GM12891 (cell line): ENCODE measurements around the gene TNS3.

Experiments used
- DNase-seq: peaks from one replicate; pipeline ENCODE4 v3.0.0; 2011; ENCODE audit warnings: low spot score; ENCODE audit not compliant: insufficient read length
- FAIRE-seq: peaks from 2 replicates; lab custom pipeline; 2011; peaks lifted over from hg19 to GRCh38; lab: Jason Lieb, UNC
- PAX5 ChIP-seq: IDR thresholded peaks from 2 replicates; pipeline ENCODE4 v1.6.1; 2011; ENCODE audit warnings: low read length, moderate library complexity, mild to moderate bottlenecking; ENCODE audit not compliant: insufficient read depth, severe bottlenecking
- POLR2A ChIP-seq: IDR thresholded peaks from 2 replicates; pipeline ENCODE4 v1.6.1; 2011; ENCODE audit warnings: low read depth, low read length, control low read depth
- POLR2AphosphoS5 ChIP-seq: IDR thresholded peaks from 2 replicates; pipeline ENCODE4 v1.6.1; 2011; ENCODE audit warnings: low read depth, low read length, control low read depth
- POU2F2 ChIP-seq: IDR thresholded peaks from 2 replicates; pipeline ENCODE4 v1.6.1; 2011; ENCODE audit warnings: low read depth, mild to moderate bottlenecking, control low read depth, low read length, moderate library complexity
- SPI1 ChIP-seq: IDR thresholded peaks from 2 replicates; pipeline ENCODE4 v1.6.1; 2011; ENCODE audit warnings: low read depth, low read length, control low read depth
- TAF1 ChIP-seq: IDR thresholded peaks from 2 replicates; pipeline ENCODE4 v1.6.1; 2011; ENCODE audit warnings: low read depth, low read length, control low read depth

Gene TNS3

DNA sequence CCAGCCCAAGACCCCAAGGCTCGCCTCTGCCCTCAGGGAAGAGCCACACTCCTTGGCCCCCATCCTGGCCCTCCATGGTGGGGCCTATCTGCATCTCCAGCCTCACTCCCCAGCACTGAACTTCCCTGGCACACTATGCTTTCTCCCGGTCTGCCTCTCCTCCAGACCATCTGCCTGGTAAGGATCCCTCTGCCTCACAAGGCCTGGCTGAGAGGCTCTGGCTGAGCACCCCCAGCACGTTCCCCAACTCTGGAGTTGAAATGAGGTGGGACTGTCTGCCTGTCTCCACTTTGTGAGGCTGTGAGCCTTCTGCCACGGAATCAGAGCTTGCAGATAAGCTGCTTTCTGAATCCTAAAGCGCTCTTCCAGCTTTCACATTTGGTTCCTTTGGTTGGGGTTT is 220.7 kb downstream of the TNS3 start:
- DNase-seq (no peak), FAIRE-seq (no peak)
- no peak for TF ChIP-seq POLR2A
- TF ChIP-seq POLR2AphosphoS5, result no peak
- TF ChIP-seq POU2F2, result no peak
- TF ChIP-seq TAF1, result no peak
- no peak for TF ChIP-seq PAX5
- no peak for TF ChIP-seq SPI1

GRCh38 chr7:47360301-47360900 is 221.5 kb downstream of the TNS3 start:
- FAIRE-seq (no peak), DNase-seq (no peak)
- no peak for TF ChIP-seq TAF1
- no peak for TF ChIP-seq POLR2AphosphoS5
- no peak for TF ChIP-seq POU2F2
- TF ChIP-seq SPI1, result no peak
- TF ChIP-seq POLR2A, result no peak
- TF ChIP-seq PAX5, result no peak

DNA sequence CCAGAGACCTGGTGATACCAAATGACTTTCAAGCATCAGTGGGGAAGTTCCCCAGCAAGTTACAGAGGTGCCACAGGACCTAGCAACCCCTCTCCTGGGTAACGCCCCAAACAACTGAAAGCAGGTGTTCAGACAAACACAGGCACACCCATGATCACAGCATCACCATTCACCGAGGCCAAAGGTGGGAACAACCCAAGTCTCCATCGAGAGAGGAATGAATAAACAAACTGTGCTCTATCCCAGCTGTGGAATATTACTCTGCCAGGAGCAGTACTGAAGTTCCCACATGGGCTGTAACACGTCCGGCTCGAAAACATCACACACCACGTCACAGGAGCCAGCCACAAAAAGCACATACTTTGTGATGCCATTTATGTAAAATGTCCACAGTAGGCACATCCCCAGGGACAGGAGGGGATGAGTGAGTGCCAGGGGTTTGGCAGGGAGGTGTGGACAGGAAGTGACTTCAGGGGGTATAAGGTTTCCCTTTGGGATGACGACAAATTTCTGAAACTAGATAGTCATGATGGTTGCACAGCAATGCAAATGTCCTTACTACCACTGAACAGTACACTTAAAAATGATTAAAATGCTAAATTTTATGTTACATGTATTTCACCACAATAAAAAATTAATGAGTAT is 222.8 kb downstream of the TNS3 start:
- TF ChIP-seq TAF1, result no peak
- TF ChIP-seq POU2F2, result no peak
- FAIRE-seq (no peak), DNase-seq (no peak)

DNA sequence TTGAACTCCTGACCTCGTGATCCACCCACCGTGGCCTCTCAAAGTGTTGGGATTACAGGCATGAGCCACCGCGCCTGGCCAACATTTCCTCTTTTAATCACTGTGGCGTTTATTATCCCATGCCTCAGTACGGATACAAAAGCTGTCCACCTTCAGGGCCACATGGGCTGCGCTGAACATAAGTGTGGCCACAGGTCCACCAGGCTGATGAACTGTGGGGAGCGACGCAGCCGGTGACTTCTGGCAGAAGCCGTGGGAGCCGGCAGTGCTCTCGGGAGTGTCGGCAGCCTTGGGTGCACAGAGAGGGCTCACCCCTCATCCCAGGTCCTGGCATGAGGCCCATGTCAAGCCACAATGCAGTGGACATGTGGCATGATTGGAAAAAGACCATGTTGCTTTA is 223.6 kb downstream of the TNS3 start:
- no peak for FAIRE-seq
- TF ChIP-seq TAF1, result no peak
- no peak for TF ChIP-seq POLR2A
- TF ChIP-seq POU2F2, result no peak
- TF ChIP-seq PAX5, result no peak
- no peak for TF ChIP-seq POLR2AphosphoS5
- TF ChIP-seq SPI1, result no peak
- DNase-seq, result no peak

- no peak for FAIRE-seq
- no peak for DNase-seq
- TF ChIP-seq SPI1, result no peak
- TF ChIP-seq POLR2A, result no peak
- no peak for TF ChIP-seq POU2F2
- no peak for TF ChIP-seq TAF1
- TF ChIP-seq PAX5, result no peak
These were observed 224.0 kb downstream of the TNS3 start for GRCh38 chr7:47357863-47358262.

GRCh38 chr7:47357361-47357760 is 224.6 kb downstream of the TNS3 start:
- no peak for TF ChIP-seq PAX5
- TF ChIP-seq POLR2AphosphoS5, result no peak
- TF ChIP-seq TAF1, result no peak
- no peak for TF ChIP-seq POLR2A
- no peak for TF ChIP-seq SPI1
- no peak for TF ChIP-seq POU2F2
- FAIRE-seq (no peak), DNase-seq (no peak)

DNA sequence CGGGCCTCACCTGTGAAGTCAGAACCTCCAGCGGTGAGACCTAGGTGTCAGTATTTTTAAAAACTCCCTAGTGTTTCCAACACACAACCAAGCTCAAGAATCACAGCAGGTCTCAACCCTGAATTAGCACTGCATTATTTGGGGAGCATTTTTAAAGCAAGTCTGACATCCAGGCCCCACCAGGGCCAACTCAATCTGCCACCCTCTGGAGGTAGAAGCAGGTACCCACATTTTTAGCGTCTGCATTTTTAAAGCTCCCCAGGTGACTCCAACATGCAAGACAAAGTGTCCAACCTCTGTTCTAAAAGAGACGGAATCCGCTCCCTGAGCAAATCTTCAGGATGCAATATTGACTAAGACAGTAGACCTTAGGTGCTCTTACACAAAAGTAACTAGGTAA is 225.7 kb downstream of the TNS3 start:
- FAIRE-seq (no peak), DNase-seq (no peak)
- no peak for TF ChIP-seq SPI1

GRCh38 chr7:47355684-47356083 is 226.2 kb downstream of the TNS3 start:
- TF ChIP-seq SPI1 (no peak), POU2F2 (no peak), TAF1 (no peak)
- no peak for DNase-seq
- no peak for FAIRE-seq

DNA sequence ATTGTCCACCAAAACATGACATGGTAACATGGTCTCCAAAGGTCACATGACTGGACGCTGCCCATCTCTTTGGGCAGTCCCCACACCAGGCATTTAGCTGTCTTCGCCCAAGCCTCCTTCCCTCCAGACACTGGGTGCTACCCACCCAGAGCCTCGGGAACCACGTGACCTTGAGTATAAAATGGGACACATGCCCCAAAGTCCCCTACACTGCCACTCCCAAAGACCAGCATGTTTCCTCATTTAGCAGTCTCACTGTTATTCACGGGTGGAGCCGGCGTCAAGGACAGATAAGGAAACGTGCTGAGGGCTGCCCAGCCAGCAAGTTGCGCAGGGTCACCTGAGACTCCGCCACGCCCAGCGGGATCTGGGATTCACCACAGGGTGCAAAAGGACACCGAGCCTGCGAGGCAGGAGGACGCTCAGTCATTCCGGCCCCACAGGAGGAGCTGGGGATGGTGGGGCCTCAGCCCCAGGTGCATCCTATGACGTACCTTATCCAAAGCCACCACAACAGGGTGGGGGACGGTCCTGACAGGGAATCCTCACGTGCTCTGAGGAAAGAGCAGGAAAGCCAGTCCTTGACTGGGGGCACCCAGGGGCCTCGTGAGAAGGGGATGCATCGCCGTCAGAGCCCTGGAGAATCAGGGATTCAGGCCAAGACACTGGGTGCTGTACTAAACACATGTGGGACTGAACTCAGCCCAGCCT is 226.9 kb downstream of the TNS3 start:
- no peak for DNase-seq
- no peak for FAIRE-seq
- TF ChIP-seq TAF1 (no peak), SPI1 (no peak), POLR2AphosphoS5 (no peak), POLR2A (no peak), POU2F2 (no peak), PAX5 (no peak)

DNA sequence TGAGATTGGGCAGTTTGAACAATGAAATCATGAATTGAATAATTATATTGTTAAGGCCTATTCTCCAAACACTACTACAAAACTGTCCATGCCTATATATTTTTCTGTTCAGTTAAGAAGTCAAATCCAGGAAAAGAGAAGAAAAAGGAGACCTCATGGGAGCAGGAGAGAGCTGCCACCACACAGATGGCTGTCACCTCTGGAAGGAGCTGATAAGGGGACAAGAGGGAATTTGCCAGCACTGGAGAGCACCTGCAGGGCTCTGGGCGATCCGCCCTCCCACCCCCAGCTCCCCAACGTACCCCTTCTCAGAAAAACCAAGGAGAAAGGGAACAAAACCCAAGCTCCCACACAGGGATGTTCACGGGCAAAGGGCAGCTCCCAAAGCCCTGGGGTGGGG is 227.8 kb downstream of the TNS3 start:
- FAIRE-seq, result no peak
- no peak for DNase-seq
- TF ChIP-seq POLR2A (no peak), POLR2AphosphoS5 (no peak), SPI1 (no peak), POU2F2 (no peak), TAF1 (no peak), PAX5 (no peak)
